K562 (cell line): ENCODE data around the gene KIAA0040. TPM values are rescaled to one million over a fixed set of nuclear protein-coding genes. Genes with fewer than 3 reads are reported as not detected.
A peak's percentile ranks its signal among the peaks of the same experiment; 100 is the strongest.

Experiments
- ATF1 ChIP-seq, 2 experiments: fragments of 450-650 bp in 1 of 2; IDR thresholded peaks; 2 replicates each; pipeline ENCODE4 v1.6.1; 2016; ENCODE audit warnings: missing compliant biosample characterization in 1 of 2, missing genetic modification characterization in 1 of 2
- CHD1 ChIP-seq: fragments of 200-600 bp; sonication (generic); IDR thresholded peaks from one replicate; pipeline ENCODE4 v1.6.1; 2012; ENCODE audit warnings: mild to moderate bottlenecking, moderate library complexity, low read length, inconsistent platforms
- GABPB1 ChIP-seq: sonication (generic); formaldehyde crosslinking; IDR thresholded peaks from 2 replicates; pipeline ENCODE4 v1.8.0; 2022; ENCODE audit warnings: mild to moderate bottlenecking, missing genetic modification reagents
- HCFC1 ChIP-seq: IDR thresholded peaks from 2 replicates; pipeline ENCODE4 v1.6.1; 2012; ENCODE audit warnings: low read depth, low read length, improper control_type of control experiment
- HDAC2 ChIP-seq: fragments of 450-650 bp; IDR thresholded peaks from 2 replicates; pipeline ENCODE4 v1.6.1; 2016; ENCODE audit warnings: mild to moderate bottlenecking
- HEY1 ChIP-seq: fragments of 250-450 bp; sonication (Bioruptor Pico); IDR thresholded peaks from 2 replicates; pipeline ENCODE4 v1.5.0; 2020; ENCODE audit warnings: mild to moderate bottlenecking, moderate library complexity, borderline replicate concordance
- JUND ChIP-seq, 2 experiments: IDR thresholded peaks; 2 replicates in 1 of 2; 3 replicates in 1 of 2; pipeline ENCODE4 v1.6.1; 2011; ENCODE audit warnings: borderline replicate concordance in 2 of 2, low read depth in 2 of 2, low read length in 2 of 2, improper control_type of control experiment in 1 of 2, missing biosample characterization in 1 of 2, missing genetic modification characterization in 1 of 2, missing genetic modification reagents in 1 of 2
- MEF2A ChIP-seq: IDR thresholded peaks from 2 replicates; pipeline ENCODE4 v1.6.1; 2011; ENCODE audit warnings: low read depth, mild to moderate bottlenecking, low read length, moderate library complexity; ENCODE audit not compliant: control insufficient read depth
- NCOA1 ChIP-seq: fragments of 450-650 bp; IDR thresholded peaks from 2 replicates; pipeline ENCODE4 v1.6.1; 2016; ENCODE audit warnings: low read depth
- NFE2 ChIP-seq: IDR thresholded peaks from 2 replicates; pipeline ENCODE4 v1.6.1; 2014; ENCODE audit warnings: antibody characterized with exemption, low read depth
- RBM34 ChIP-seq: fragments of 200-400 bp; formaldehyde crosslinking; IDR thresholded peaks from 2 replicates; pipeline ENCODE4 v1.6.1; 2018; ENCODE audit warnings: low read length, borderline replicate concordance; ENCODE audit not compliant: insufficient read depth
- RBM39 ChIP-seq: fragments of 200-400 bp; formaldehyde crosslinking; optimal IDR thresholded peaks from 2 replicates; pipeline ENCODE3; 2018; ENCODE audit warnings: low read depth, low read length
- SIRT6 ChIP-seq: IDR thresholded peaks from one replicate; pipeline ENCODE4 v1.6.1; 2012; ENCODE audit warnings: low read depth, mild to moderate bottlenecking, control low read depth, inconsistent platforms, low read length, moderate library complexity
- SMARCA4 ChIP-seq: fragments of 450-650 bp; IDR thresholded peaks from 2 replicates; pipeline ENCODE4 v1.6.1; 2016
- SRF ChIP-seq, 2 experiments: fragments of 250-450, 450-650 bp in 1 of 2; sonication (Bioruptor Pico) in 1 of 2; sonication (generic) in 1 of 2; formaldehyde crosslinking; IDR thresholded peaks; 2 replicates each; pipeline versions ENCODE4 v1.5.0 to v1.5.1; 2020 to 2022; ENCODE audit warnings: mild to moderate bottlenecking in 1 of 2, missing genetic modification reagents in 1 of 2
- U2AF1 ChIP-seq: fragments of 200-400 bp; formaldehyde crosslinking; optimal IDR thresholded peaks from 2 replicates; pipeline ENCODE3; 2017; ENCODE audit warnings: mild to moderate bottlenecking, low read depth, low read length, moderate library complexity
- ZBED1 ChIP-seq: IDR thresholded peaks from 2 replicates; pipeline ENCODE4 v1.6.1; 2014
- ZNF57 ChIP-seq: fragments of 450-650 bp; formaldehyde crosslinking; IDR thresholded peaks from 2 replicates; pipeline ENCODE4 v1.4.0; 2020; ENCODE audit warnings: mild to moderate bottlenecking, moderate library complexity
- polyA plus RNA-seq, 8 experiments: library from polyadenylated mRNA; depleted of rRNA in 4 of 8; stranded (reverse) in 5 of 8; unstranded in 3 of 8; fragments of >200 nt; fragmentation: Nextera tagmentation in 2 of 8; fragmentation: Illumina TruSeq in 1 of 8; extraction: Ambion mirVana in 2 of 8; extraction: Trizol in 1 of 8; gene quantifications; 2 replicates each; pipeline versions ENCODE4 v1.2.1 to v1.2.3, GENCODE V29; 2011 to 2014; ENCODE audit warnings: inconsistent platforms in 1 of 8, missing spikeins in 1 of 8
- total RNA-seq, 7 experiments: library from RNA; depleted of rRNA in 6 of 7; stranded (reverse); fragments of >200 nt in 6 of 7; fragmentation: Illumina TruSeq in 2 of 7; extraction: Trizol in 2 of 7; gene quantifications; 2 replicates each; pipeline versions ENCODE4 v1.2.1 to v1.2.3, GENCODE V29; 2011 to 2021; ENCODE audit warnings: low replicate concordance in 1 of 7
- TF ChIP-seq, protein P1 (sequence below): fragments of 250-450 bp; sonication (Bioruptor Pico); IDR thresholded peaks from 2 replicates; pipeline ENCODE4 v1.6.1; 2021; ENCODE audit warnings: mild to moderate bottlenecking
- TF ChIP-seq, protein P2 (sequence below): fragments of 200-400 bp; formaldehyde crosslinking; IDR thresholded peaks from 2 replicates; pipeline ENCODE4 v1.6.1; 2017; ENCODE audit warnings: mild to moderate bottlenecking, low read depth, low read length, moderate library complexity
- TF ChIP-seq, protein P3 (sequence below), 3 experiments: IDR thresholded peaks in 2 of 3; conservative IDR thresholded peaks in 1 of 3; 2 replicates each; pipeline ENCODE4 v1.5.1; 2011 to 2012; ENCODE audit warnings: low read length in 3 of 3, mild to moderate bottlenecking in 3 of 3, control low read depth in 2 of 3, improper control_type of control experiment in 1 of 3, inconsistent platforms in 1 of 3, low read depth in 1 of 3, mixed read lengths in 1 of 3, moderate library complexity in 1 of 3; ENCODE audit not compliant: insufficient read depth in 2 of 3
- TF ChIP-seq, protein P4 (sequence below): fragments of 250-450 bp; sonication (Bioruptor Pico); IDR thresholded peaks from 2 replicates; pipeline ENCODE4 v1.4.0; 2020

Gene KIAA0040
- total and polyA plus RNA-seq, 9 of the 15 experiments (the other 6 are each of a cell fraction or from before 2014, with no cell fraction given) = 3.4 to 13.6 (median 7.1) TPM

DNA sequence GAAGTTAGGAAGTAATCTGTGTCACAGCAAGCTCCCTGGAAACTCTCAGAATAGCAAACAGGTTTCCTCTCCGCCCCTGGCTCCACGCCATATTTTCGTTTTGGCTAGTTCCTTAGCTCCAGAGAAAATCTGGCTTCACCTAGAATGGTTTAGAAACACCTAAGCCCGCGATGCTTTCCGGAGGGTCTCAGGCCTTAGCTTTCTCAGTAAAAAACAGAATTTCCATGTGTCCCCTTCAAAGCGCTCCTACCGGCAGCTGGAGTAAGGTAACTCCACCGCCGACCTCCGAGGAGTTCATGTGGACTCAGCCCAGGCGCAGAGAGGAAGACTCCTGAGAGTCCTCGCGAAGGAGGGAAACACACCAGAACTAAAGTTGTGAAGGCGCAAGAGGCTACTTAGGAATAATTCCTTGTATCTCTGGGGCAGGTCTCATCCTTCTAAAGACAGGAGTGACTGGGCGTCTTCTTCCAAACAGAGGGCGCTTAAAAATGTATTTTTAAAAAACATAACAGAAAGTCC lies 406 bp downstream of the KIAA0040 start (continued):
- TF ChIP-seq U2AF1 = no peak
- no peak for TF ChIP-seq HCFC1
- TF ChIP-seq JUND (IDR thresholded peaks at IDR 0.05; ENCODE audit: borderline replicate concordance, low read depth, low read length) = 0 out of 2 replicates have a peak, but pooled peaks have one; percentile 2
- no peak for TF ChIP-seq JUND (tag; IDR thresholded peaks at IDR 0.05; ENCODE audit: borderline replicate concordance, low read depth, low read length)
- no peak for TF ChIP-seq NCOA1
- no peak for TF ChIP-seq ZBED1
- no peak for TF ChIP-seq RBM39
- no peak for TF ChIP-seq HDAC2
- TF ChIP-seq SMARCA4 = peak; percentile 18; the same call in 1 of the 2 replicates
- peak; percentile 20; the same call in 1 of the 2 replicates for TF ChIP-seq GABPB1
- peak; percentile 1 for TF ChIP-seq CHD1
- 0 out of 4 replicates have a peak, but pooled peaks of 1 of the 2 experiments have one; percentile 1 for TF ChIP-seq SRF (CRISPR knock-in tag; IDR thresholded peaks at IDR 0.05)
- TF ChIP-seq, protein P1, sequence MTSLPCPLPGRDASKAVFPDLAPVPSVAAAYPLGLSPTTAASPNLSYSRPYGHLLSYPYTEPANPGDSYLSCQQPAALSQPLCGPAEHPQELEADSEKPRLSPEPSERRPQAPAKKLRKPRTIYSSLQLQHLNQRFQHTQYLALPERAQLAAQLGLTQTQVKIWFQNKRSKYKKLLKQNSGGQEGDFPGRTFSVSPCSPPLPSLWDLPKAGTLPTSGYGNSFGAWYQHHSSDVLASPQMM (CRISPR knock-in tag) = no peak
- no peak for TF ChIP-seq MEF2A
- no peak for TF ChIP-seq RBM34
- TF ChIP-seq NFE2 = no peak
- TF ChIP-seq HEY1 (CRISPR knock-in tag) = no peak
- no peak for TF ChIP-seq ATF1 (CRISPR knock-in tag; IDR thresholded peaks at IDR 0.05)
- no peak for TF ChIP-seq ATF1 (tag; IDR thresholded peaks at IDR 0.05)
- TF ChIP-seq, protein P2, sequence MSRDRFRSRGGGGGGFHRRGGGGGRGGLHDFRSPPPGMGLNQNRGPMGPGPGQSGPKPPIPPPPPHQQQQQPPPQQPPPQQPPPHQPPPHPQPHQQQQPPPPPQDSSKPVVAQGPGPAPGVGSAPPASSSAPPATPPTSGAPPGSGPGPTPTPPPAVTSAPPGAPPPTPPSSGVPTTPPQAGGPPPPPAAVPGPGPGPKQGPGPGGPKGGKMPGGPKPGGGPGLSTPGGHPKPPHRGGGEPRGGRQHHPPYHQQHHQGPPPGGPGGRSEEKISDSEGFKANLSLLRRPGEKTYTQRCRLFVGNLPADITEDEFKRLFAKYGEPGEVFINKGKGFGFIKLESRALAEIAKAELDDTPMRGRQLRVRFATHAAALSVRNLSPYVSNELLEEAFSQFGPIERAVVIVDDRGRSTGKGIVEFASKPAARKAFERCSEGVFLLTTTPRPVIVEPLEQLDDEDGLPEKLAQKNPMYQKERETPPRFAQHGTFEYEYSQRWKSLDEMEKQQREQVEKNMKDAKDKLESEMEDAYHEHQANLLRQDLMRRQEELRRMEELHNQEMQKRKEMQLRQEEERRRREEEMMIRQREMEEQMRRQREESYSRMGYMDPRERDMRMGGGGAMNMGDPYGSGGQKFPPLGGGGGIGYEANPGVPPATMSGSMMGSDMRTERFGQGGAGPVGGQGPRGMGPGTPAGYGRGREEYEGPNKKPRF = no peak
- TF ChIP-seq, protein P3, sequence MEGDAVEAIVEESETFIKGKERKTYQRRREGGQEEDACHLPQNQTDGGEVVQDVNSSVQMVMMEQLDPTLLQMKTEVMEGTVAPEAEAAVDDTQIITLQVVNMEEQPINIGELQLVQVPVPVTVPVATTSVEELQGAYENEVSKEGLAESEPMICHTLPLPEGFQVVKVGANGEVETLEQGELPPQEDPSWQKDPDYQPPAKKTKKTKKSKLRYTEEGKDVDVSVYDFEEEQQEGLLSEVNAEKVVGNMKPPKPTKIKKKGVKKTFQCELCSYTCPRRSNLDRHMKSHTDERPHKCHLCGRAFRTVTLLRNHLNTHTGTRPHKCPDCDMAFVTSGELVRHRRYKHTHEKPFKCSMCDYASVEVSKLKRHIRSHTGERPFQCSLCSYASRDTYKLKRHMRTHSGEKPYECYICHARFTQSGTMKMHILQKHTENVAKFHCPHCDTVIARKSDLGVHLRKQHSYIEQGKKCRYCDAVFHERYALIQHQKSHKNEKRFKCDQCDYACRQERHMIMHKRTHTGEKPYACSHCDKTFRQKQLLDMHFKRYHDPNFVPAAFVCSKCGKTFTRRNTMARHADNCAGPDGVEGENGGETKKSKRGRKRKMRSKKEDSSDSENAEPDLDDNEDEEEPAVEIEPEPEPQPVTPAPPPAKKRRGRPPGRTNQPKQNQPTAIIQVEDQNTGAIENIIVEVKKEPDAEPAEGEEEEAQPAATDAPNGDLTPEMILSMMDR (IDR thresholded peaks at IDR 0.05 in 2 of 3, conservative IDR thresholded peaks at IDR 0.05 in 1 of 3; ENCODE audit: insufficient read depth in 2 of 3, low read depth in 1 of 3, low read length in 3 of 3) = 0 out of 6 replicates have a peak, but pooled peaks of 1 of the 3 experiments have one; percentile 14
- no peak for TF ChIP-seq ZNF57 (CRISPR knock-in tag)
- TF ChIP-seq, protein P4, sequence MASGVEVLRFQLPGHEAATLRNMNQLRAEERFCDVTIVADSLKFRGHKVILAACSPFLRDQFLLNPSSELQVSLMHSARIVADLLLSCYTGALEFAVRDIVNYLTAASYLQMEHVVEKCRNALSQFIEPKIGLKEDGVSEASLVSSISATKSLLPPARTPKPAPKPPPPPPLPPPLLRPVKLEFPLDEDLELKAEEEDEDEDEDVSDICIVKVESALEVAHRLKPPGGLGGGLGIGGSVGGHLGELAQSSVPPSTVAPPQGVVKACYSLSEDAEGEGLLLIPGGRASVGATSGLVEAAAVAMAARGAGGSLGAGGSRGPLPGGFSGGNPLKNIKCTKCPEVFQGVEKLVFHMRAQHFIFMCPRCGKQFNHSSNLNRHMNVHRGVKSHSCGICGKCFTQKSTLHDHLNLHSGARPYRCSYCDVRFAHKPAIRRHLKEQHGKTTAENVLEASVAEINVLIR (CRISPR knock-in tag) = no peak
- no peak for TF ChIP-seq SIRT6
